Liver (tissue), 9 donors: ENCODE results near the gene VSIR. TPM values are rescaled to one million over a fixed set of nuclear protein-coding genes. Genes with fewer than 3 reads are reported as not detected.

Experiments
- DNase-seq: peaks from one replicate; pipeline ENCODE4 v3.0.0-alpha.2; 2017; ENCODE audit warnings: low spot score
- H3K27ac ChIP-seq, 2 donors: one replicate each; pipeline ENCODE4 v1.7.0; 2013; ENCODE audit warnings: inconsistent platforms in 2 of 2, low read length in 2 of 2, control low read depth in 1 of 2, low read depth in 1 of 2, mild to moderate bottlenecking in 1 of 2
- H3K27me3 ChIP-seq, 4 donors: one replicate each; pipeline versions ENCODE4 v1.6.1 to v1.7.0; 2013; ENCODE audit warnings: low read length in 3 of 4, inconsistent platforms in 1 of 4, mild to moderate bottlenecking in 1 of 4, moderate library complexity in 1 of 4; ENCODE audit not compliant: control insufficient read depth in 4 of 4, insufficient read depth in 4 of 4
- H3K36me3 ChIP-seq, 4 donors: one replicate each; pipeline versions ENCODE4 v1.6.1 to v1.7.0; 2013; ENCODE audit warnings: low read length in 3 of 4, mild to moderate bottlenecking in 3 of 4, low read depth in 1 of 4, moderate library complexity in 1 of 4; ENCODE audit not compliant: control insufficient read depth in 4 of 4, insufficient read depth in 3 of 4
- H3K4me1 ChIP-seq, 4 donors: one replicate each; pipeline versions ENCODE4 v1.6.1 to v1.7.0; 2013; ENCODE audit warnings: low read length in 3 of 4, mild to moderate bottlenecking in 3 of 4, moderate library complexity in 1 of 4; ENCODE audit not compliant: control insufficient read depth in 4 of 4, insufficient read depth in 4 of 4
- H3K4me3 ChIP-seq, 3 donors: one replicate each; pipeline versions ENCODE4 v1.6.1 to v1.7.0; 2013; ENCODE audit warnings: low read length in 3 of 3, control low read depth in 1 of 3, low read depth in 1 of 3, mild to moderate bottlenecking in 1 of 3
- H3K9ac ChIP-seq, 2 donors: one replicate each; pipeline ENCODE4 v1.7.0; 2013; ENCODE audit warnings: low read length in 2 of 2, mild to moderate bottlenecking in 2 of 2, moderate library complexity in 2 of 2, control low read depth in 1 of 2, low read depth in 1 of 2
- H3K9me3 ChIP-seq, 4 donors: one replicate each; pipeline versions ENCODE4 v1.6.1 to v1.7.0; 2013; ENCODE audit warnings: low read length in 3 of 4; ENCODE audit not compliant: control insufficient read depth in 4 of 4
- ATF3 ChIP-seq: IDR thresholded peaks from 2 replicates; pipeline ENCODE4 v1.6.1; 2016; ENCODE audit warnings: antibody characterized with exemption
- EGR1 ChIP-seq, 2 donors: IDR thresholded peaks; 2 replicates each; pipeline ENCODE4 v1.6.1; 2016 to 2018; ENCODE audit warnings: antibody characterized with exemption in 2 of 2, low read depth in 2 of 2
- FOXA1 ChIP-seq: IDR thresholded peaks from 2 replicates; pipeline ENCODE4 v1.6.1; 2016; ENCODE audit warnings: antibody characterized with exemption
- FOXA2 ChIP-seq: IDR thresholded peaks from 2 replicates; pipeline ENCODE4 v1.6.1; 2016; ENCODE audit warnings: antibody characterized with exemption
- GABPA ChIP-seq, 2 donors: IDR thresholded peaks in 1 of 2; conservative IDR thresholded peaks in 1 of 2; 2 replicates each; pipeline ENCODE4 v1.6.1; 2016; ENCODE audit warnings: antibody characterized with exemption in 2 of 2, mild to moderate bottlenecking in 1 of 2, moderate library complexity in 1 of 2
- HNF4A ChIP-seq, 2 donors: conservative IDR thresholded peaks; 2 replicates each; pipeline ENCODE4 v1.6.1; 2016; ENCODE audit warnings: antibody characterized with exemption in 2 of 2, mild to moderate bottlenecking in 2 of 2
- HNF4G ChIP-seq: IDR thresholded peaks from 2 replicates; pipeline ENCODE4 v1.6.1; 2016; ENCODE audit warnings: antibody characterized with exemption
- JUND ChIP-seq, 2 donors: IDR thresholded peaks; 2 replicates each; pipeline ENCODE4 v1.6.1; 2016; ENCODE audit warnings: antibody characterized with exemption in 2 of 2
- NR2F2 ChIP-seq: IDR thresholded peaks from 2 replicates; pipeline ENCODE4 v1.6.1; 2016; ENCODE audit warnings: antibody characterized with exemption
- REST ChIP-seq: IDR thresholded peaks from 2 replicates; pipeline ENCODE4 v1.6.1; 2016; ENCODE audit warnings: antibody characterized with exemption, mild to moderate bottlenecking
- RXRA ChIP-seq, 2 donors: IDR thresholded peaks; 2 replicates each; pipeline ENCODE4 v1.6.1; 2017 to 2018; ENCODE audit warnings: antibody characterized with exemption in 2 of 2, mild to moderate bottlenecking in 1 of 2
- SP1 ChIP-seq: IDR thresholded peaks from 2 replicates; pipeline ENCODE4 v1.6.1; 2018; ENCODE audit warnings: antibody characterized with exemption, mild to moderate bottlenecking
- TAF1 ChIP-seq: conservative IDR thresholded peaks from 2 replicates; pipeline ENCODE4 v1.6.1; 2016; ENCODE audit warnings: antibody characterized with exemption, mild to moderate bottlenecking
- YY1 ChIP-seq: IDR thresholded peaks from 2 replicates; pipeline ENCODE4 v1.6.1; 2016; ENCODE audit warnings: antibody characterized with exemption, mild to moderate bottlenecking
- WGBS: extraction: QIAGEN DNeasy Blood & Tissue Kit; methylation state at CpG from one replicate; pipeline ENCODE4 v1.1.7; 2013; 5-methylcytosine and 5-hydroxymethylcytosine counted together
- polyA plus RNA-seq, 2 donors: library from polyadenylated mRNA; stranded (reverse) in 1 of 2; unstranded in 1 of 2; fragments of 200-250 nt in 1 of 2; fragments of >200 nt in 1 of 2; fragmentation: Nextera tagmentation in 1 of 2; extraction: Ambion mirVana in 1 of 2; gene quantifications; one replicate each; pipeline versions ENCODE4 v1.2.1 to v1.2.3, GENCODE V29; 2013 to 2015
- total RNA-seq, 2 donors: library from RNA; depleted of rRNA; stranded (reverse); fragments of >200 nt; gene quantifications; one replicate each; pipeline ENCODE4 v1.2.3, GENCODE V29; 2014
- TF ChIP-seq, protein P1 (sequence below): IDR thresholded peaks from 2 replicates; pipeline ENCODE4 v1.6.1; 2016; ENCODE audit warnings: antibody characterized with exemption
- donor health status: healthy.
- donor health status: healthy.
- donor health status: healthy.
- donor health status: healthy.
- donor health status: healthy.

Gene VSIR
- total and polyA plus RNA-seq, 4 donors: 7.2 to 12.2 (median 10.8) TPM

GRCh38 chr10:71743866-71744265, 29.5 kb downstream of the VSIR start:
- Histone ChIP-seq H3K36me3 (no peaks in the 10 kb centered on the region), H3K4me1 (peaks cover 2 to 12% (median 7%) of the 10 kb centered on the region in 4 donors), H3K9me3 (no peaks in the 10 kb centered on the region), H3K9ac (no peak overlapping the region), H3K4me3 (no peak overlapping the region), H3K27me3 (no peaks in the 10 kb centered on the region), H3K27ac (no peak overlapping the region)
- TF ChIP-seq TAF1: no peak
- TF ChIP-seq, protein P1, sequence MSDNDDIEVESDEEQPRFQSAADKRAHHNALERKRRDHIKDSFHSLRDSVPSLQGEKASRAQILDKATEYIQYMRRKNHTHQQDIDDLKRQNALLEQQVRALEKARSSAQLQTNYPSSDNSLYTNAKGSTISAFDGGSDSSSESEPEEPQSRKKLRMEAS: no peak
- no peak for TF ChIP-seq SP1
- no peak for TF ChIP-seq HNF4A (conservative IDR thresholded peaks at IDR 0.05)
- TF ChIP-seq JUND (IDR thresholded peaks at IDR 0.05): no peak
- no peak for TF ChIP-seq HNF4G
- no peak for TF ChIP-seq RXRA (IDR thresholded peaks at IDR 0.05)
- no peak for TF ChIP-seq EGR1 (IDR thresholded peaks at IDR 0.05; ENCODE audit: low read depth in 2 of 2)
- DNase-seq: no peak
- 94% methylated on average over 1 of the region's 1 CpG for WGBS

GRCh38 chr10:71743089-71743838, 30.1 kb downstream of the VSIR start:
- TF ChIP-seq NR2F2 (no peak), GABPA (IDR thresholded peaks at IDR 0.05 in 1 of 2, conservative IDR thresholded peaks at IDR 0.05 in 1 of 2) (no peak), SP1 (no peak), HNF4A (conservative IDR thresholded peaks at IDR 0.05) (no peak), FOXA1 (no peak), TAF1 (no peak), HNF4G (no peak), YY1 (no peak), REST (no peak), ATF3 (no peak), JUND (IDR thresholded peaks at IDR 0.05) (no peak), FOXA2 (no peak), EGR1 (IDR thresholded peaks at IDR 0.05; ENCODE audit: low read depth in 2 of 2) (no peak)
- TF ChIP-seq, protein P1: no peak
- DNase-seq: no peak
- Histone ChIP-seq H3K4me1 (peaks cover 2 to 9% (median 7%) of the 10 kb centered on the region in 4 donors), H3K9me3 (no peaks in the 10 kb centered on the region), H3K27ac (no peak overlapping the region), H3K36me3 (no peaks in the 10 kb centered on the region), H3K4me3 (no peak overlapping the region), H3K27me3 (no peaks in the 10 kb centered on the region), H3K9ac (no peak overlapping the region)
- 93% methylated on average over 4 of the region's 4 CpGs for WGBS
